Measurements from ENCODE around the gene ALAS1. TPM values are rescaled to one million over a fixed set of nuclear protein-coding genes. Genes with fewer than 3 reads are reported as not detected.

Gene ALAS1
- total RNA-seq, result 36.3 TPM

GRCh38 chr3:52197842-52198625, at the start of gene ALAS1:
Gene ALAS1 (plus strand): TSS chr3:52198160. CDS start chr3:52199242, 1,082 bp downstream.

DNA sequence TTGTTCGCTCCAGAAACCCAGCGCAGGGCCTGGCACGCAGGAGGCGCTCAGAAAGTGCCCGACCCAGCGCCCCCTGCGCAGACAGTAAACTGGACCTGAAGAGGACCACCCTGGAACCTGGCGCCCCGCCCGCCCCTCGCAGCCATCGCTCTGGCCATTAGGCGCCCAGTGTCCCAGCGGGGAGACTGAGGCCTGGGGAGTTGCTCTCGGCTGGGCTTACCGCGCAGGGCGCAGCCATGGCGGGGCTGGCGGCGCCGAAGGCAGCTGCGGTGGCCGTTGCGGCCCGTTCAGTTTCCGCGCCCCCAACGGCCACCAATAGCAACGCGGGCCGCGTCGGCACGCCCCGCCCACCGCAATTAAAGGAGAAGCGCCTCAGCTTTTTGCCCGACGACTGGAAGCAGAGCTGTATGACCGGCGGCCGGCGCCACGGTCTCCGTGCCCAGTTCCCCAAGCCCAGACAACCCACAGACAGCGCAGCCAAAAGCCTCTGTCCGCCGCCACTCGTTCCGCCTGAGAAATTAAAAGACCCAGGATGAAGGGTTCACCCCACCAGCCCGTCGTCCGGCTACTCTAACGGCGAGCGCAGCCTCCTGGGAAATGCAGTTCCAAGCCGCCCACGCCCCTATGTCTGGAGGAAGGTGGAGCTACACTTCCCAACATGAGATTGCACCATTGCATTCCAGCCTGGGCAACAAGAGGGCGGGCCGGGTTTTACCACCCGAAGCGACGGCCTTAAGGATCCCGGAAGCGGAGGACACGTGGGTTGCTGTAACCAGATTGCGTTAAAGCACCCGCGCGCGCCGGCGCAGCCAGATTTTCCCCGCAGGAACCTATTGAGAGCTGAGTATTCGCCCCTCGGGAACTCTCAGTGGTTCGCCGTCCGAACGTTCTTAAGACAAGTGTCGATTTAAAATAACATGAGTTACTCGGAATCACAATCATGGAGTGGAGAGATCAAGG, 43.5 kb upstream of the ALAS1 start, which contains the start of gene POC1A:
POC1A (minus strand) TSS at position 289 of the 960 bp plus-strand sequence; CDS start at position 238, 51 bp downstream.

GRCh38 chr3:52225452-52226228, 27.7 kb downstream of the ALAS1 start, which contains the start of gene TLR9:
Gene TLR9 (minus strand): TSS chr3:52225645. CDS start chr3:52225529, 116 bp downstream.

DNA sequence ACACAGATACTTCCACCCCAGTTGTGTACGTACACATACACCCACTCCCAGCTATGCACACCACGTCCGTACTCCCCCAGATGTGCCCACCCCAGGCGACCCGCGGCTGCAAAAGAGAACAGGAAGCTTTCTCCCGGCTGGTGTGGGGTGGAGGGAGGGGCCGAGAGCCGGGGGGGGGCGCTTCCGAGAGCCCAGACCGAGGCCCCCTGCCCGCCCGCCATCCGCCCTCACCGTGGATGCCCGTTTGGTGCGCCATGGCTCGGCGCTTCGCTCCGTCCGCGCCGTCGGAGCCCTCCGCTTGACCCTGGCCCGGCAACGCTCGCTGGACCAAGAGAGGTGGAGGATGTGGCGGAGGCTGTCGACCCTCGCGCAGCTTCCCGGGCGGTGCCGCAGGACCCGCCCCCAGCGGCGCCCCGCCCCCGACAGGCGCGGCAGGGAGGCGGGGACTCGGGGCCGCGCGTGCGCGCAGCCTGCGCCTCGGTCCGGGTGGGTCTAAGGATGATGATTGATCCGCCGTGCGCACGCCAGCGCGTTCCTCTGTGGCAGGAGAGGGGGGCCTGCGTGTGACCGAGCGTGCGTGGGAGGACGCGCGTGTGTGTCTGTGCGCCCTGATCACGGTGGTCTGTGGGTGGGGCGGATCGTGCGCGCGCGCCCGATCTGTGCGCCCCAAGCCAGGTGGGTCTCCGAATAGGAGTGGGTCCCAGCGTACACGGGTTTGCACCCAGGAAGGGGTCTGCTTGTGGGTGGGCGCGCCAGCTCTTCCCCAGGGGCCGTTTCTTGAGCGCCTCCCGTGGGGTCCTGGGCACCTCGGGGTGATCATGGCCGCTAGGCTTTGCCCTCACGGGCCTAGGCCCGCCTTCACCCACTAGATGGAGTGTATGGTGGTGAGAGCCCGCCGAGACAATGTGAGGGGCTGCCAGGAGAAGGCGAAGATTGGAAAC, 41.1 kb downstream of the ALAS1 start, which contains the start of gene TWF2:
TWF2 (minus strand) TSS at position 398 of the 941 bp plus-strand sequence; CDS start at position 256, 142 bp downstream.

DNA sequence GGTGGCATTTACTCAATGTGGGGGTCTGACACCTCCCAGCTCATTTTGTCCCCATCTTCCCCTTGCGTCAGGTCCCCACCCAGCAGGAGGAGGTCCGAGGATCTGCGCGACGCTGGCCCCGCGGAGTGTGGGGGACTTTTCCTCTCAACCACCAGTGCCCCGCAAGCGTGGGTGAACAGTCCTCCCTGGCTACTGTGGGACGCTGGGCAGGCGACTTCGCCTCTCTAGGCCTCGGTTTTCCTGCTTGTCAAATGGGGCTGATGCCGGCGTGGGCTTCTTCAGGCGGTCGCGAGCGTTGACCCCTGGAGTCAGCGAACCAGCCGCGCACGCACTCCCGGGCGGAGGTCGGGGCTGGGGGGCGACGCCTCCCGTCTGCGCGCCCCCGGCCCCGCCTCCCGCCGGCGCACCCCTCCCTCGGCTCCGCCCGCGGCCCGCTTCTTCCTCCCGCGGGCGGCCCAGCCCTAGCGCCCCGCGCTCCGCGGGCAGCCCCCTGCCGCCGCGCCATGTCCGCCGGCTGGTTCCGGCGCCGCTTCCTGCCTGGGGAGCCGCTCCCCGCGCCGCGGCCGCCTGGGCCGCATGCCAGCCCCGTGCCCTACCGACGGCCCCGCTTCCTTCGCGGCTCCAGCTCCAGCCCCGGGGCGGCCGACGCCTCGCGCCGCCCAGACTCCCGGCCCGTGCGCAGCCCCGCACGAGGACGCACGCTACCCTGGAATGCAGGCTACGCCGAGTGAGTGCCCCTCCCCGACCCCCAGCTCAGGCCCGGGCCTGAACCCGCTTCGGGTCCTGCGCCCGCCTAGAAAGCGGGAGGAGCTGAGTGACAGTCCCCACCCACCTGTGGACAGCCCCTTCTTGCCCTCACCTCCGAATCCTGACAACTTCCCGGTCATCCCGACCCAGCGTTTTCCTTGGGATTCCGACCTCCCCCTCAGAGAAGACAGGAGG, 47.6 kb downstream of the ALAS1 start, which contains the start of gene PPM1M:
PPM1M (plus strand) TSS at position 438 of the 942 bp plus-strand sequence; CDS start at position 504, 66 bp downstream.

Other genes starting within 250 kb of the ALAS1 start
- 0.31 TPM for gene GPR62, start 242.8 kb upstream of the ALAS1 start, total RNA-seq
- 72.9 TPM for gene PCBP4, start 230.7 kb upstream of the ALAS1 start, total RNA-seq
- gene ABHD14B, start 224.1 kb upstream of the ALAS1 start, total RNA-seq, result 4.7 TPM
- 23.2 TPM for gene ABHD14A, start 223.1 kb upstream of the ALAS1 start, total RNA-seq
- 6.9 TPM for gene ACY1, start 214.6 kb upstream of the ALAS1 start, total RNA-seq
- gene RPL29, start 202.3 kb upstream of the ALAS1 start, total RNA-seq, result 712 TPM
- 15.3 TPM for gene DUSP7, start 141.6 kb upstream of the ALAS1 start, total RNA-seq
- gene POC1A, start 43.7 kb upstream of the ALAS1 start, total RNA-seq, result 4.4 TPM
- gene TLR9, start 27.5 kb downstream of the ALAS1 start, total RNA-seq, result 0.31 TPM
- 26.9 TPM for gene TWF2, start 41.0 kb downstream of the ALAS1 start, total RNA-seq
- 7.8 TPM for gene PPM1M, start 47.6 kb downstream of the ALAS1 start, total RNA-seq
- gene WDR82, start 80.5 kb downstream of the ALAS1 start, total RNA-seq, result 144 TPM
- 5.6 TPM for gene GLYCTK, start 89.7 kb downstream of the ALAS1 start, total RNA-seq
- 6.3 TPM for gene DNAH1, start 118.2 kb downstream of the ALAS1 start, total RNA-seq
- gene BAP1, start 211.8 kb downstream of the ALAS1 start, total RNA-seq, result 123 TPM
- gene PHF7, start 212.5 kb downstream of the ALAS1 start, total RNA-seq, result 5.0 TPM
- 2.8 TPM for gene SEMA3G, start 246.9 kb downstream of the ALAS1 start, total RNA-seq